NCI-H2227 (cell line): ENCODE results near the gene COBL.

Experiments used
- DNase-seq: peaks from one replicate; lab custom pipeline; 2025; ENCODE audit not compliant: unreplicated experiment; lab: John Stamatoyannopoulos, UW

The COBL gene

DNA sequence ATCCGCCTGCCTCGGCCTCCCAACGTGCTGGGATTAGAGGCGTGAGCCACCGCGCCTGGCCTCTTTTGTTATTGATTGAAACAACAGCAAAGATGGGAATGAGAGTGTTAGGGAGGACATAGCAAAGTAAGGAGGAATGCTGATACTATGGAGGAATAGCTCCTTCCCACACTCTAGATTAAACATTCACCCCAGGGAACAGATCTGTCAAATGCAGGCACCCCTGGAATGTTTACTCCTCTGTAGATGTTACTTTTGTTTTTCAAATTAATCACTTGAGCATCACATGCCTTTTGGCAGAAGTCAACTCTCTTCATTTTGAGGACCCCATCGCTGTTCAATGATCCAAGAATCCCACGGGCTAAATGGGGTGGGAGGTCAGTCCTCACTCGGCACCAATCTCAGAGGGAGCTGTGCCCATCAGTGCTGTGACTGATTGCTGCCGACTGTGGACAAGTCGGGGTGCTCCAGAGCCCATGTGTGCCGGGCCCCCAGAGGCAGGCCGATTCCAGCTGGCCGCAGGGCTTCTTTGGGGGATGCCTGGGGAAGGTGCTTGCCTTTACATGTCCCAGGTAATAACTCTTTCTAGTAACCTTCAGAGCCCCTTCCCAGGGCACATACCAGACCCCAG, 10.2 kb upstream of the COBL start:
- DNase-seq = no peak

DNA sequence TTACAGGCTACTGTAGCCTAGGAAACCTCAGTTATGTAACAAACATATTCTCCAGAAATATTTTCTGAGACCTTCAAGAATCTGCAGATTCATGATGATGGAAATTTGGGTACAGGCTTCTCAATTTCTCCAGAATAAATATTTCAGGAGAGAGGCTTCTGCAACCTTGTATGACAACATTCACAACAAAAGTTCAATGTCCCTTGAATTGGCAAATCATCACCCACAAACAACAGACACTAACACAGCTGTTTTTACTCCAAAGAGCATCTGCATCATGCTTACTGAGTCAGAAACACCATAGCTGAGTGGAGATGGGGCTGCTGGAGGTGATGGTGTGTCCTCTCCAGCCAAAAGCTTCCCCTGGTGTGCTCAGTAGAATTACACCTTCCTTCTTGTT, 9.3 kb upstream of the COBL start:
- DNase-seq = no peak

- DNase-seq = no peak
Measured at GRCh38 chr7:51325261-51325676, 8.7 kb upstream of the COBL start.

- DNase-seq = no peak
Measured at GRCh38 chr7:51324206-51324898, 7.7 kb upstream of the COBL start.

GRCh38 chr7:51321961-51322515, 5.4 kb upstream of the COBL start:
- DNase-seq = no peak

- DNase-seq = no peak
Measured at GRCh38 chr7:51318886-51319579, 2.4 kb upstream of the COBL start.

DNA sequence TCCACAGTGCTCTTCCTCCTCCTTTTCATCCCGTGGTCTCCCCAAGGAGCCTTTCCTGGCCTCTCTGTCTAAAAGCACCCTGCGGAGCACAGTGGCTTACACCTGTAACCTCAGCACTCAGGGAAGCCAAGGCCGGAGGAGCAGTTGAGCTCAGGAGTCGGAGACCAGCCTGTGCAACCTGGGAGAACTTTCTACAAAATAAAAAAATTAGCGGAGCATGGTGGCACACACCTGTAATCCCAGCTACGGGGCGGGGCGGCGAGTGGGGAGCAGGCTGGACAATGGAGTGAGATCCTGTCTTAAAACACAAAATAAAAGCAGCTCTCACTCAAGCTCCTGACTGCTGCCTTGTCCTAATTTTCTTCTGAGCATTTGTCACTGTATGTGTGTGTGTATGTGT, 1.4 kb upstream of the COBL start:
- no peak for DNase-seq

DNA sequence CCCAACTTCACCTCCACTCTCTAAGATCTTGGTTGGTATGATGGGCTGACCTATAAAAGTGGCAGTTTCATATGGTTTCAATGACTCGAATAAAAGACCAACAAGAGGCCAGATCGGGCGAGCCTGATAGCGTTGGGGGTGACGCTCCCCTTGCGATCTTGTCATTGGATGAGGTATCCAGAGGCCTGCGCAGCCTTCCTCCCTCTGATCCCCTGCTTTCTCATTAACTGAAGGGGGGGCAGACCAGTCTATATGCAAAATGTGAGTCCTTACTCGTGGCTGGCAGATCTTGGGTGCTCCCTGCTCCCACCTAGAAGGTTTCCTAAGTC, 937 bp upstream of the COBL start:
- no peak for DNase-seq

DNA sequence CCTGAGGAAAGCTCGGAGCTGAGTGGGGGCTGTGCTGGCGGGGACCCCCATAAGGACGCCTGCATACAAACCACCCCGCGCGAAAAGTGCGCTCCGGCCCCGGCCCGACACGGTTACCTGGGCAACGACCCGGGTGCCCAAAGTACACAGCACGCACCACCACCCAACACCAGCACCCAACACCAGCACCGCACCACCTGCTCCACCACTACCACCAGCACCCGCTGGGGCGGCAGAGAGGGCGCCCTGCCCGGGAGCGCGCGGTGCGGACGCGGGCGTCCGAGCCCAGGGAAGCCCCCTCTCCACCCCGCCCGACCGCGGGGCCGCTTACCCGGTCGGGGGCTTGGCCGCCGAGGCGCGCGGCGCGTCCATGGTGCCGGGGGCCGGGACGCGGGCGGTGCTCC, 345 bp downstream of the COBL start:
- DNase-seq = no peak

- peak; percentile 35 for DNase-seq
Measured at GRCh38 chr7:51315393-51316261, 982 bp downstream of the COBL start.

DNA sequence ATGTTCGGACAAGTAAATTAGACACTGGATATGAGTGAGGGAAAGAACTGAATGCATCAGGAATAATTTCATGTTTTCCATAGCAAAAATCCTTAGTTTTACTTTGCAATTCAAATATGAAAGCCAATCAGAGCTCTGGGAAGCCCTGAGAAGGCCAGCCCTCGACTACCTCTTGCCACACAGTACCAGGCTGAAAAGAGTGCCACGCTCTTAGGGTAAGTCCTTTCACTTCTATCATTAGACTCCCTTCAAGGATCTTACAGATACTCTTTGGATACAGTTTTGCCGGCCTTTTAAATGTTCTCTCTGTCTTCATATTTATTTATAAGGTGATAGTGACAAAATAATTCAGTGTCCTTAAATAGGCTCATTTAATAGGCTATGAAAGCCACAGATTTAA, 1.9 kb downstream of the COBL start:
- no peak for DNase-seq

DNA sequence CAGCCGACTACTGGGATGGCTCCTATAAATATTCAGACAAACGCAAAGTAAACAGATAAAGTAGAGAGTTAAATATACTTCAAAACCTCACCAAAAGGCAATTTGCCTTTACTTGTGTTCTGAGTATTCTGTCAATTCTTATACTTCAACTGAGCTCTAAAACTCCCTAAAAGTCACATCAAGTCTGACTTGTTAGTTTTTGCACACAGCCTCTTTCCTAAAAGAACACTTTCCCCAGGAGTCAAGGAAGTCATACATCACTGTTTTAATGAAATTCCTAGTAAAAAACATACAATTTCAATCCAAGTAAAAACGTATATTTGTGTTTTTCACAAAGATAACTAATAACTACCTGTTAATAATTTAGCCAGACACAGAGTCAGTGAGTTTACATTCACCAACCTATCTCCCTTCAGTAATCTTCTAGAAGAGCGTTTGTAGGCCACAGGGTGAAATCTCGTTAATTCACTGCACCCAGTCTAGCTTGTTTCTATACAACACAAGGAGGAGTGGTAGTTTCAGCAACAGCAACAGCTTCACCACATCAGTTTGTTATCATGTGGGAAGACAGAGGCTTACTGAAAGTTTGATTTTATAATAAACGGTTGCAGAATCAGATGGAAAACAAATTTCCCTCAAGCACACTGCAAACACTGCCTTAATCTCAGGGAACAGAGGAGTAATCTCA, 2.7 kb downstream of the COBL start:
- no peak for DNase-seq

GRCh38 chr7:51312951-51313737, 3.5 kb downstream of the COBL start:
- DNase-seq = no peak

DNA sequence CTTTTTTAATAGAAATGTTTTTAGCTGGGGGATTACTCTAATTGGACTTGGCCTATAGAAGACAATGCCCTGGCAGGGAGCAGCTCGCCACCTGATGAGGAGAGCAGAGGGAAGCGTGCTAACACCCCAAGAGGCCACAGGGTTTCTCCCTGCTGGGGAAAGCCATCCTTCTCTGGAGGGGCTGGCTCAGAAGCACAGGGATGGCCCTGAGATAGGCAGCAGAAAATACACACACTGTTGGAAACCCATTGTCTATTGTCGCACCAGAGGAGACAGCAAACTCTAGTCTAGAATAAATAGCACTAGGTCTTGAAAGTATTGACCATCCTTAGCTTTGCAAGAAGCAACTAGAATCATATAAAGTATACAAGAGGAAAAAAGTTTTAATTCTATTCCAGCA, 5.4 kb downstream of the COBL start:
- DNase-seq = no peak

GRCh38 chr7:51310131-51310583, 6.5 kb downstream of the COBL start:
- DNase-seq = no peak

DNA sequence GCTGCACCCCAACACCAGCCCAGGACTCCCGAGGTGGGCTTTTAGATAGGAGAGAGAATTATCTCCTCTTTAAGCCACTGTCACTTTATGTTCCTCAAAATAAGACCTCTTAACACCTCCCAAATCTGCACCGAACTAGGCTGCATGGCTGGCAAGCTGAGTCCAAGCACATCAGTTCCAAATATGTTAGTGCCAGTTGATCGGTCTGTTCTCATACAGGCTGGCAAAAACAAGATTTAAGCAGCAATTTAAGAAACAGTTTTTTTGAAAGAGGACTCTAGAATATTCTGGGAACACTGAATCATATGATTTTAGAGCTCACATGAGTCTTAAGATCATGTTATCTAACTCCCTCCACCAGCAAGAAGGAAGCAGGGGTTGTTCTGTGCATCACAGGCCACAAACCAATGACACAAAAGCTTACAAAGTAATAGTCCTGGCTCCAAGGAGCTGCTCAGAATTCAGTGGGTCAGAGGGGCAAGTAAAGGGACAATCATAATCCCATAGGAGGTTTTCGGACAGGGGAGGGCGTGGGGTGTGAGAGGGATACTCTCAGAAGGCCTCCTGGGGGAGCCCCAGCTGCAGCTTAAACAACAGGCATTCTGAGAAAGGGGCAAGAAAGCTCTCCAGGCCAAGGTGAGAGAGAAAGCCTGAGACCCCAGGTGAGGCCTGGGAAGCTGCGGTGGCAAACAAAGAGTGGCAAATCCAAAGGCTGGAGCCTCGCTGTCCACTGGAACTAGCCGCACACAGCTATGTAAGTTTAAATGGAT, 7.1 kb downstream of the COBL start:
- DNase-seq = no peak

DNA sequence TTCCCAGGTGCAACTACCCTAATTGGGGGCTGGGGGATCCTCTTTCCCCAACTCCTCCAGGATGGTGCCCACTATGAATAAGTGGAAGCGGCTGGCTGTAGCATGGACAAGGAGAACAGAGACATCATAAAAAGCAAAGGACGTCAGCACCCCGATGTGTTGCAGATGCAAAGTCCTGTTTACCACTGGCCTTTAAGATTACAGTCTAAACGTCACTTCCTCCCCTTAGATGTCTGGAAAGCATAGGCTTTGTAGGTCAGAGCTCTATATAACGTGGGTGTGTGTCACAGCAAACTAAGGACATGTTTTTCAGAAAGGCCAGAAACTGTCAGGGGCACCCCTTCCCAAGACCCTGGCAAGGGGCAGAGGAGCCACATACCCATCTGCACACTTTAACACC, 7.9 kb downstream of the COBL start:
- DNase-seq = no peak

GRCh38 chr7:51308265-51308664, 8.3 kb downstream of the COBL start:
- DNase-seq = no peak

GRCh38 chr7:51307651-51308210, 8.9 kb downstream of the COBL start:
- DNase-seq = peak; percentile 18
